HG03108 (cell line): Measurements from ENCODE around the gene IGLL1.
"Not testable (repeated sequence)": the region's sequence is repeated elsewhere in the genome, so short reads cannot be mapped to it uniquely, and the experiment has no call there.

ENCODE experiments used
- ATAC-seq: cut with Tn5 transposase; IDR thresholded peaks from one replicate; pipeline ENCODE4 v1.9.1; 2021; ENCODE audit warnings: moderate library complexity; ENCODE audit not compliant: unreplicated experiment

The IGLL1 gene

GRCh38 chr22:23591846-23592245, 11.8 kb upstream of the IGLL1 start:
- ATAC-seq = no peak

GRCh38 chr22:23591201-23591791, 11.2 kb upstream of the IGLL1 start:
- no peak for ATAC-seq

DNA sequence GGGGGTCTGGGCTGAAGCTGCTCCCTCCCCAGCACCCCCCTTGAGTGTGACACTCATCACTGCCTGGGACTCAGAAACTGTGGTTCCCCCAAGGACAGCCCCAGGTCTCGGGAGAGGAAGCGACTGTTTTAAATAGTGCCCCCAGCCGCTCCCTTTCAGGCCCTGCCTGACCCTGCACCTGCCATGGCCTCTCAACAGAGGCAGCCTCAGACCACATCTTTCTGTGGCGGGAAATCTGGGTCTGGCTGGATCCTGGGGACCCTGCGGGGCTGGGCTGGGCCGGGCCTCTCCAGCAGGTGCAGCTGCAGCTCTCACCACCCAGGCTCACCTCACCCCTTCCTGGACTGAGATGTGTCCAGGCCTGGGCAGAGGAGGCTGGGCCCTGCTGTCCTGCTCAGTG, 3.7 kb upstream of the IGLL1 start:
- no peak for ATAC-seq

GRCh38 chr22:23583153-23583552, 3.1 kb upstream of the IGLL1 start:
- no peak for ATAC-seq

- ATAC-seq = no peak
These were observed 1.2 kb upstream of the IGLL1 start for GRCh38 chr22:23581260-23581650.

GRCh38 chr22:23580576-23581259, 628 bp upstream of the IGLL1 start:
- ATAC-seq = no peak

- ATAC-seq = no peak
These were observed 810 bp downstream of the IGLL1 start for GRCh38 chr22:23579280-23579679.

GRCh38 chr22:23578306-23578705, 1.8 kb downstream of the IGLL1 start:
- ATAC-seq = no peak

GRCh38 chr22:23576681-23577080, 3.4 kb downstream of the IGLL1 start:
- ATAC-seq = no peak

GRCh38 chr22:23575601-23576000, 4.5 kb downstream of the IGLL1 start:
- ATAC-seq = no peak

DNA sequence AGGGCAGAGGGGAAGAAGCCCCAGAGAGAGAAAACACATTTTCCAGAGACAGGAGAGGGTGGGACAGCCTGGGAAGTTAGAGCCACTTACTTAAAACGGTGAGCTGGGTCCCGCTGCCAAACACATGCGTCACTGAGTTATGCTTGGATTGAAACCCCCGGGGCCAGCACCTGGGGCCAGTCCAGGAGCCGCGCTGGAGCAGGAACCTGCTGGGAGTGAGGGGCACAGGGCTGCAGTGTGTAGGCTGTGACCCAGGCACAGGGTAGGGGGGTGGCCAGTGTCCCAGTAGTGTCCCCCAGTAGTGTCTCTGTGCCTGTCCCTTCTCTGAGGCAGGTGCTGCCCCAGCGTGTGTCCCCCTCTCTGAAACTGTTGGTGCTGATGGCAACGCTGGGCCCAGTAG, 5.2 kb downstream of the IGLL1 start:
- no peak for ATAC-seq

DNA sequence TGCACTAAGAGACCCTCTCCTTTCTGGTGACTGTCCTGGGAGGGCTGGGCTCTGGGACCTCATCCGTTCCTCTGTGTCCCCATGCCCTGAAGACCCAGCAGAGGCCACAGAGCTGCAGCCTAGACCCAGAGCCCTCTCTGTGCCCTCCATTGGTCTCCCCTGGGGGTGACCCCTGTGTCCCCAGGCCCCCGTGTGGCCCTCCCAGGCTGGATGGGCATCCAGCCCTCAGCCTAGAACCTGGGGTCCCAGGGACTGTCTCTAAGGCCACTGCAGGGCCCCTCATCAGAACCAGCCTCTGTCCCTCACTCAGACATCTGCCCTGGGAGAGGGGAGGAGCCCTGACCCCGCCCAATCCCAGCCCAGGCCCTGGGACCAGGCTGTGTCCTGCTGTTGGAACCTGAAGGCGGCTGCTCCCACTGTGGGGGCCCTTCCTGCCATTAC, 5.7 kb downstream of the IGLL1 start:
- no peak for ATAC-seq

GRCh38 chr22:23573701-23574235, 6.3 kb downstream of the IGLL1 start:
- not testable (repeated sequence) for ATAC-seq

DNA sequence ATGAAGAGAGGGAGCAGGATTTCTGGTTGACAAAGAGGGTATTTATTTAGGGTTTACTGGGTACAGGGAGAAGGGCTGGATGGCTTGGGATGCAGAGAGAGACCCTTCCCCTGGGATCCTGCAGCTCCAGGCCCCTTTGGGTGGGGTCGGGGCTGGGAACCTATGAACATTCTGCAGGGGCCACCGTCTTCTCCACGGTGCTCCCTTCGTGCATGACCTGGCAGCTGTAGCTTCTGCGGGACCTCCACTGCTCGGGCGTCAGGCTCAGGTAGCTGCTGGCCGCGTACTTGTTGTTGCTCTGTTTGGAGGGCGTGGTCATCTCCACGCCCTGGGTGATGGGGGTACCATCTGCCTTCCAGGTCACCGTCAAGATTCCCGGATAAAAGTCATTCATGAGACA, 7.0 kb downstream of the IGLL1 start:
- ATAC-seq = not testable (repeated sequence)

- no peak for ATAC-seq
These were observed 8.6 kb downstream of the IGLL1 start for GRCh38 chr22:23571486-23571885.

DNA sequence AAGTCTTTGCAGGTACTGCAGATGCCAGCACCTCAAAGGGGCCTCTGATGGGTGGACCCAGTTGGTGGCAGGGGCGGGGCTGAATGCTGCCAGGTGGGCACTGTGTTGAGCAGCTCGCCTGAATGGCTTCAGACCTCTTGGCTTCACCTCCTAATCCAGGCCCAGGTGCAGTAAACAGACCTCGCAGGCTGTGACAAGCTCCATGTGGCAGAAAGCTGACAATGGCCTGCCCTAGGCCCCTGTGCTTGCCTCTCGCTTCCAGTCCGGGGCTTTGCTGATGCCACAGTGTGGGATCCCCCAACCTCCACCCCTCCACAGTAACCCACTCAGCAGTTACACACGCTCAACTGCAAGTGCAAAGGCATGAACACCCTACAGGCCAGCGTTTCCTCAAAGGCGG, 9.4 kb downstream of the IGLL1 start:
- ATAC-seq = no peak

GRCh38 chr22:23569716-23570115, 10.4 kb downstream of the IGLL1 start:
- no peak for ATAC-seq

DNA sequence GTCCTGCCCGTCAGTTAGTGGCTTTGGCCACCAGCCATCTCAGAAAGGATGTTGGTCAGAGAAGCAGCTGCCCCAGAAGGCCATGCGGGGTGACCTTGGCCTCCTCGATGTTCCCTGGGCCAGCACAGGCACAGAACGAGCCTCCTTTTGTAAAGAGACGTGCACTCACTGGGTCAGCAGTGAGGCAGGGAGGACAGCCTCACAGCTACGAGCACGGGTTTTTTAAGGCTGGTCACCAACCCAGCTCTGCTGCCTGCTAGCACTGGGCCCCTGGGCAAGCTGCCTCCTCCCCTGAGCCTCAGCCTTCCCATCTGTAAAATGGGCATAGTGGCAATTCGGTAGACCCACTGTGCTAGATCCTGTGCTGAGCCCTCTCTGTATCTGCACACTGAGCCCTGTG, 10.8 kb downstream of the IGLL1 start:
- ATAC-seq = no peak

DNA sequence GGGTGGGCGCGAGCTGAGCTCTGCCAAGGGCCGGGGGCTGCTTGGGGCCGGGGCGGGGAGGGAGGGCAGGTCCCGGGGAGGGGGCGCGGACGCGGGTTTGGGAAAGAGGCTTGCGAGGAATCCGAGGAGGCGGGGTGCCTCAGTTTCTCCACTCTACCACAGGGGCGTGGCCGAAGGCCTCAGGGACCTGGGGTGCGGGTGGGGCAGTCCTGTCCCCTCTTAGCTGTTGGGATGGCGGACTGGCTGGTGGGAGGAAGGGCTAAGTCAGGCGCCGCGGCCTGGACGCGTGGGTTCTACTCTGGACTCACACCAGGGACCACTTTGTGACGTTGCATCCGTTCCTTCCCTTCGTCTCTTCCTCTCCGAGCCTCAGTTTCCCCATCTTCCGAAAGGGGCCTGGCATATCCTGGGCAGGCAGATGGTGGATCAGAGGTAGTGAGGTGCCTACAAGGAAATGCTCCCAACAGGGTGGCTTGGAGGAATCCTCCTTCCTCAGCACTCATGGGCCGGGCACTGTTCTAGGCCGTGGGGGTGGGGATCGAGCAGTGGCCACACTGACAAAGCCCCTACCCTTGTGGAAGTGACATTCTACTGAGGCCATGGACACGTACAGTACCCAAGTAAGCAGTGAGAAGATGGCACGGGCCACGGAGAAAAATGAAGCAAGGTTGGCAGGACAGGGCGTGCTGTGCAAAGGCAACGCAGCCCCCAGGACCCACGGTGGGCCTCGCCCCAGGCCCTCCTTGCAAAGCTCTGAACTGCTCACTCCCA, 13.2 kb downstream of the IGLL1 start:
- no peak for ATAC-seq

DNA sequence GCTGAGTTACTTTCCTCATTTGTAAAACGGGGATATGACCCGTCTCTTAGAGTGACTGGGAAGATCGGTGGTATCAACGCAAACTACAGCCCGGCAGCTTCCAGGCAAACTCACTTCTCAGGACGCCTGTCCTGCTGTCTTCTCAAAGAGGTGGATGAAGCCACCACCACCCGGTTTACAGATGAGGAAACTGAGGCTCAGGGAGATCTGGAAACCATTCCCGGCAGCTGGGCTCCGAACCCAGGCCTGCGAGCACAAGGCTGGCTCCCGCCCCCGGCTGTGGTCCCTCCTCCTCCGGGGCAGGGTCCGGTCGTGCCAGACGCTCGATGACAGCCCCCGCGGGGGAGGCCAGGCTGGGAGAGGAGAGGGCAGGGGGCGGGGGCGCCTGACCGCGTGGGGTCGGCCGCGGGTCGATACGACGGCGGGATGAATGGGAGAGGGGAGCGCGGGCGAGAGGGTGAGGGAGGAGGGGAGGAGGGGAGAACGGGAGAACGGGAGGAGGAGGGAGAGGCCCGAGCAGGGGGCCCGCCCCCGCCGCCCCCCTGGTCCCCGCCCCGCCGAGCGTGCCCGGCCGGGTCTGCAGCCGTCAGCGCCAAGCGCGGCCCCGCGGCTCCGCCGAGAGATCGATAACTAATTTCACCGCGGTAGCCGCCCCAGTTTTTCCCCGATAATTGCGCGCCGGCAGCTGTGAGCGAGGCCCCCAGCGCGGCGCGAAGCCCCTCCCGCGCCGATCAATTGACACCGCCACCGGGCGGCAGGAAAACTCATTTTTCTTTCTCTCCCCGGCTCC, 14.0 kb downstream of the IGLL1 start:
- ATAC-seq = no peak

- no peak for ATAC-seq
These were observed 14.7 kb downstream of the IGLL1 start for GRCh38 chr22:23565305-23565914.
